Measurements from ENCODE around the gene FBXO31.
"Not testable (repeated sequence)": the region's sequence is repeated elsewhere in the genome, so short reads cannot be mapped to it uniquely, and the experiment has no call there.

The FBXO31 gene

DNA sequence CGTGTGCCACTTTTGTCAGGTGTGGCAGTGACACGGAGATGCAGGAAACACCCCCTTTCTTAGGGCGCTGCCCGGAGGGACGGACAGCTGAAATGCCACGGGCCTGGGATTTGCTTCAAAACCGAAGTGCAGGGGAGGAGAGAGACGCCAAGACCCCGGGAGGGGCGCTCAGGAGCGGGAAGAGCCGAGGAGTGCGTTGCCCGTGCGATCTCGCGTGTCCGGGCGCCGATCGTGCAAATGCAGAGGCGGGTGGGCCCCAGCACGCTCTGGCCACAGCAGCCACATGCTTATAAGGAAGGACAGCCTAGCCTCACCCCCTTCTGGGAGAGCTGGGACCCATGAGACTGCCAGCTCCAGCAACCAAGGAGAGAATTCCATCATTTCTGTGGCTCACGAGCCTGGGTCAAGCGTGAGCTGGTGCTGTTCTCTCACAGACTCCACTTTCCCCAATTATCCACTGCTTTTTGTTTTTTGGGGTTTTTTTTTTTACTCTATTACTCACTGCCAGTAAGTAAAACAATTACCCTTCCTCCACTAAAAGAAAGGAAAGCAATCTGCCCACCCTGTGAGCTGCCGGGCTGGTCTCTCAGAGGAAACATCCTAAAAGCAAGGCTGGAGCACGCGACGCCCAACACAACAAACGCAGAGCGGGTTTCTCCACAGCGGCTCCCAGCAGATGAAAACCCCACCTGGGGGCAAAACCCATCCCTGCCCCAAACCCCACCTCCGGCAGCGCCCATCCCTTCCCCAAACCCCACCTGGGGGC lies 39.2 kb downstream of the FBXO31 start:
- TF ChIP-seq, protein P1, sequence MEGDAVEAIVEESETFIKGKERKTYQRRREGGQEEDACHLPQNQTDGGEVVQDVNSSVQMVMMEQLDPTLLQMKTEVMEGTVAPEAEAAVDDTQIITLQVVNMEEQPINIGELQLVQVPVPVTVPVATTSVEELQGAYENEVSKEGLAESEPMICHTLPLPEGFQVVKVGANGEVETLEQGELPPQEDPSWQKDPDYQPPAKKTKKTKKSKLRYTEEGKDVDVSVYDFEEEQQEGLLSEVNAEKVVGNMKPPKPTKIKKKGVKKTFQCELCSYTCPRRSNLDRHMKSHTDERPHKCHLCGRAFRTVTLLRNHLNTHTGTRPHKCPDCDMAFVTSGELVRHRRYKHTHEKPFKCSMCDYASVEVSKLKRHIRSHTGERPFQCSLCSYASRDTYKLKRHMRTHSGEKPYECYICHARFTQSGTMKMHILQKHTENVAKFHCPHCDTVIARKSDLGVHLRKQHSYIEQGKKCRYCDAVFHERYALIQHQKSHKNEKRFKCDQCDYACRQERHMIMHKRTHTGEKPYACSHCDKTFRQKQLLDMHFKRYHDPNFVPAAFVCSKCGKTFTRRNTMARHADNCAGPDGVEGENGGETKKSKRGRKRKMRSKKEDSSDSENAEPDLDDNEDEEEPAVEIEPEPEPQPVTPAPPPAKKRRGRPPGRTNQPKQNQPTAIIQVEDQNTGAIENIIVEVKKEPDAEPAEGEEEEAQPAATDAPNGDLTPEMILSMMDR (IDR thresholded peaks at IDR 0.05; ENCODE audit: low read depth, low read length) = no peak
- in situ Hi-C loops (cut with HindIII; ENCODE audit: low sequenced_read_pairs) = no loop called here
- no peak overlapping the region for H3K4me3 ChIP-seq (ENCODE audit: low read depth, low read length)
- DNase-seq (ENCODE audit: low read depth, low spot score) = peak; percentile 27

DNA sequence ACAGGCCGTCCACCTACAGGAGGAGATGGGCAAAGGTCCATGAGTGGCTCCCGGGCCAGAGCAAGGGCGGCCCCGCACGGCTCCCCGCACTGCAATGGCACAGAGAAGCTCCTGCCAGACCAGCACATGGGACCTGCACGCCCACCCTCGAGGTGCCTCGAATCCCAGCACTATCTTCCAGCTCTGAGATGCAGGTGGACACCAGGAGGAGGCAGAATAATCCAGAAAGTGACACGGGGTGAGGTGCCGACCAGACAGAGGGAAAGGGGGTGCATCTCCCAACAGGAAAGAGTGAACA lies 39.9 kb downstream of the FBXO31 start:
- TF ChIP-seq, protein P1 (IDR thresholded peaks at IDR 0.05; ENCODE audit: low read depth, low read length) = no peak
- DNase-seq (ENCODE audit: low read depth, low spot score) = no peak
- H3K4me3 ChIP-seq (ENCODE audit: low read depth, low read length) = no peak overlapping the region
- in situ Hi-C loops (cut with HindIII; ENCODE audit: low sequenced_read_pairs) = no loop called here

DNA sequence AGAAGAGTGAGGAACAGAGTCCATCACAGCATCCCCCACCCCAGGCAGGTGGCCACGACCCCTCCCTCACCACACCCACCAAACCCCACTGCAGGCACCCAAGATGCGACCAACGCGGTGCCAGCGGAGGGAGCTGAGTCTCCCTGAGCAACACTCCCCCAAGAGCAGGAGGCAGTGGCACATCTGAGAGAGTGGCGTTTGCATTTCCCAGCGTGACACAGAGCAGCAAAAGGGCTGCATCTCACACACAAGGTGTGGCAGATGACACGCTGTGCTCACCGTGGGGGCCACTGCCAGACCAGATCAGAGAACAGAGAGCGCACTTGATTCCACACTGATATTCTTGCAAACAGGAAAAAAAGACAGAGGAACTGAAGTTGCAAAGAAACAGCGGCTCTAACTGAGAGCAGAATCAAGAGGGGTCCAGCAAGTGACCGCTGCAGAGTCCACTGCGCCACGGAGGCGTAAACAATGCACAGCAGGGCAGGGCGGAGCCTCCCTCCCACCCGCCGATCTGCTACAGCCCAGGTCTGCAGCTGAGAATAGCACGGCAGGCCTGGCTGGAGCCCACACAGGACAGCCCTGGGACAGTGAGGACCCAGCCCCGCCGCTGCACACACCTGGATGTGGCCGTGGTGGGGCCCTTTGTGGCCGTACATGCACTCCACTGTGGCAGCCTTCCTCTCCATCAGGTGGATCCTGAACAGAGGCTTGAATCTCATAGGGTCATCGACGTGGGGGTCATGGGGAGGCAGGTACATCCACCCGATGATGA lies 40.4 kb downstream of the FBXO31 start:
- DNase-seq (ENCODE audit: low read depth, low spot score) = no peak
- TF ChIP-seq, protein P1 (IDR thresholded peaks at IDR 0.05; ENCODE audit: low read depth, low read length) = no peak
- no peak overlapping the region for H3K4me3 ChIP-seq (ENCODE audit: low read depth, low read length)
- in situ Hi-C loops (cut with HindIII; ENCODE audit: low sequenced_read_pairs) = no loop called here

DNA sequence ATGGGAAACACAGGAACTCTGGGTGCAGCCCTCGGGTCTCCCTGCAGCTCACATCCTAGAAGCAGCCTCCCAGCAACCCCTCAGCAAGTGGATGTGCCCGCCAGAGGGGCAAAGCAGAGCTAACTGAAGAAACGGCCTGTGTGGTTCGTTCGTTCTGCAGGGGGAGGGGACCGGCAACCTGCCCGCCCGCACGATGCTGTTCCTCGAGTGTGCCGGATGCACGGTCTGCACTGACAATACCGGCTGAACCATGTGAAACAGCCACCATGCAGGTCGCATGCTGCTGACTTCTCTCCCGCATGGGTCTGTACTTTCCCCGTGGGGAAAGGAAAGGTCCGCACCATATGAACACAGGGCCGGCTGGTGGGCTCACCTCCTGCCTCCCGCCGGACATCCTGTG lies 41.1 kb downstream of the FBXO31 start:
- DNase-seq (ENCODE audit: low read depth, low spot score) = no peak
- TF ChIP-seq, protein P1 (IDR thresholded peaks at IDR 0.05; ENCODE audit: low read depth, low read length) = no peak
- in situ Hi-C loops (cut with HindIII; ENCODE audit: low sequenced_read_pairs) = no loop called here
- no peak overlapping the region for H3K4me3 ChIP-seq (ENCODE audit: low read depth, low read length)

DNA sequence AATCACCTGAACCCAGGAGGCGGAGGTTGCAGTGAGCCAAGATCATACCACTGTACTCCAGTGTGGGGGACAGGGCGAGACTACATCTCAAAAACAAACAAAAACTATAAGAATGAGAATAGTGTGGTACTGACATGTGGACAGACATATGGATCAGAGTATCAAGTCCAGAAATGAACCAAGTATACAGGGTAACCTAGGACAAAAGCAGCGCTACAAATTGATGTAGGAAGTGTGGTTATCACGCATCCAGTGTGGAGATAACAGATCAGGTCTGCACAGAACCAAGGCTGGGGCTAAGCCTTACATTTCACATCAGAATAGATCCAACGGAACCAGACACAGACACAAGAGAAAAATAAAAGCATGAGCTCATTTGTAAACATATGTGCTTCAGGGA lies 43.4 kb downstream of the FBXO31 start:
- DNase-seq (ENCODE audit: low read depth, low spot score) = no peak
- H3K4me3 ChIP-seq (ENCODE audit: low read depth, low read length) = no peak overlapping the region
- in situ Hi-C loops (cut with HindIII; ENCODE audit: low sequenced_read_pairs) = no loop called here
- TF ChIP-seq, protein P1 (IDR thresholded peaks at IDR 0.05; ENCODE audit: low read depth, low read length) = no peak

DNA sequence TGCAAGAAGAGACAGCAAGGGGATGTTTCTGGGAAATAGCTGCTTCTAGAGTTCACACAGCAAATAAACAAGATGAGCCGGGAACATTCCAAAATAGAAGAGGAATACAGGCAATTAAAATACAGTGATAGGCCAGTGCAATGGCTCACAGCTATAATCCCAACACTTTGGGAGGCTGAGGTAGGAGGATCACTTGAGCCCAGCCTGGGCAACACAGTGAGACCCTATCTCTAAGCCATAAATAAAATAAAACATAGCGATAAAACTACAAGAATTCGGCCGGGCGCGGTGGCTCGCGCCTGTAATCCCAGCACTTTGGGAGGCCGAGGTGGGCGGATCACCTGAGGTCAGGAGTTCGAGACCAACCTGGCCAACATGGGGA lies 43.9 kb downstream of the FBXO31 start:
- in situ Hi-C loops (cut with HindIII; ENCODE audit: low sequenced_read_pairs); H3K4me3 ChIP-seq (ENCODE audit: low read depth, low read length); DNase-seq (ENCODE audit: low read depth, low spot score): not testable (repeated sequence)

DNA sequence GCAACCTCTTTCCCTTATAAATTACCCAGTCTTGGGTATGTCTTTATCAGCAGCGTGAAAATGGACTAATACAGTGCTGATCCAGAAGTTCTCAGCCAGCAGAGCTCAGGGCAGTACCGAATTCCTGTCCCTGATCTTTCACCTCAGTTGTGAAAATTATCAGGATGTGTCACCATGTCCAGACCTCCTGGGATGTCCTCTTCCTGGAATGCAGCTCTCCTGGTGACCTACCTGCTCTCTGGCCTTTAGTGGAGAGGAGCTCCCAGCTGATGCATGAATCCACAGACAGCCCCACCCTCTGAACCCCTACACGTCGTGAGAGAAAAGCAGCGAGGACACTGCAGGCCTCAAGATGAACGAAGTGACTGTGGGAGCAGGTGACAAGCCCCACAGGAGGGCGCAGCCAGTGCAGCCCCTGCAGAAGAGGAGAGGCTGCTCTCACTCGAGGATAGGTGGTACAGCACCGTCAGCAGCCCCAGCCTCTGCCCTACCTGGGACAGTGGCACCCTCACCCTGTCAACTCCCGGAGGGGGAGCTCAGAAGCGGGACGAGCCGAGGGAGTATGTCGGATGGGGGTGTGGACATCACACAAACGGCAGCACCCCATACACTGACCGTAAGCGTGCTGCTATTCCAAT lies 44.4 kb downstream of the FBXO31 start:
- no peak overlapping the region for H3K4me3 ChIP-seq (ENCODE audit: low read depth, low read length)
- TF ChIP-seq, protein P1 (IDR thresholded peaks at IDR 0.05; ENCODE audit: low read depth, low read length) = no peak
- in situ Hi-C loops (cut with HindIII; ENCODE audit: low sequenced_read_pairs) = no loop called here
- DNase-seq (ENCODE audit: low read depth, low spot score) = no peak
